HG03060 (cell line): Measurements from ENCODE around the gene SF3A1.
"Not testable (repeated sequence)": the region's sequence is repeated elsewhere in the genome, so short reads cannot be mapped to it uniquely, and the experiment has no call there.

ENCODE experiments used
- ATAC-seq: cut with Tn5 transposase; IDR thresholded peaks from one replicate; pipeline ENCODE4 v1.9.1; 2021; ENCODE audit warnings: low read depth, moderate number of reproducible peaks; ENCODE audit not compliant: unreplicated experiment

SF3A1 gene, protein sequence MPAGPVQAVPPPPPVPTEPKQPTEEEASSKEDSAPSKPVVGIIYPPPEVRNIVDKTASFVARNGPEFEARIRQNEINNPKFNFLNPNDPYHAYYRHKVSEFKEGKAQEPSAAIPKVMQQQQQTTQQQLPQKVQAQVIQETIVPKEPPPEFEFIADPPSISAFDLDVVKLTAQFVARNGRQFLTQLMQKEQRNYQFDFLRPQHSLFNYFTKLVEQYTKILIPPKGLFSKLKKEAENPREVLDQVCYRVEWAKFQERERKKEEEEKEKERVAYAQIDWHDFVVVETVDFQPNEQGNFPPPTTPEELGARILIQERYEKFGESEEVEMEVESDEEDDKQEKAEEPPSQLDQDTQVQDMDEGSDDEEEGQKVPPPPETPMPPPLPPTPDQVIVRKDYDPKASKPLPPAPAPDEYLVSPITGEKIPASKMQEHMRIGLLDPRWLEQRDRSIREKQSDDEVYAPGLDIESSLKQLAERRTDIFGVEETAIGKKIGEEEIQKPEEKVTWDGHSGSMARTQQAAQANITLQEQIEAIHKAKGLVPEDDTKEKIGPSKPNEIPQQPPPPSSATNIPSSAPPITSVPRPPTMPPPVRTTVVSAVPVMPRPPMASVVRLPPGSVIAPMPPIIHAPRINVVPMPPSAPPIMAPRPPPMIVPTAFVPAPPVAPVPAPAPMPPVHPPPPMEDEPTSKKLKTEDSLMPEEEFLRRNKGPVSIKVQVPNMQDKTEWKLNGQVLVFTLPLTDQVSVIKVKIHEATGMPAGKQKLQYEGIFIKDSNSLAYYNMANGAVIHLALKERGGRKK

GRCh38 chr22:30356449-30357235, at the start of gene SF3A1, which contains the start of gene CCDC157:
Gene SF3A1, minus strand, starts transcription at chr22:30356894. Its CDS starts 102 bp downstream, at chr22:30356792.
Gene CCDC157, plus strand, starts transcription at chr22:30357007. Its CDS starts 8,994 bp downstream, at chr22:30366001.
- peak; percentile 63 for ATAC-seq

- no peak for ATAC-seq
Measured at GRCh38 chr22:30406400-30406799, 49.7 kb upstream of the SF3A1 start.

- no peak for ATAC-seq
Measured at GRCh38 chr22:30405731-30406130, 49.0 kb upstream of the SF3A1 start.

DNA sequence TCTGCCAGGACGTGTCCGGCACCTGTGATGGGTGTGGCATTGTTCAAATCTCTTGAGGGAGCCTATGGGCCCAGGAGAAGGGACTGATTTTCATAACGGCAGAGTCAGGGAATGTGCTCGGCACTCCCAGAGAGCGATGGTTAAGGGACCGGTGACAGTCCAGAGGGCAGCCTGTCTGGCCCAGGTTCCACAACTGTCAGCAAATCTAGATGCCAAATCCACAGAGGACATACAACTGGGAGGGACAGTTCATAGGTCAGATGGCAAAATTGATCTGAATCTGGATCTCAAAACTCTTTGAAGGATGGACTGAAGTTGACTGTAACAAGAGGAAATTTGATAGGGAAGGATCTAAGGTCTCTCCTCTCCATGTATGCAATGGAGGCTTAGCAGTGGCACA, 47.6 kb upstream of the SF3A1 start:
- ATAC-seq, result no peak

- ATAC-seq, result not testable (repeated sequence)
Measured at GRCh38 chr22:30402766-30403104, 46.0 kb upstream of the SF3A1 start.

DNA sequence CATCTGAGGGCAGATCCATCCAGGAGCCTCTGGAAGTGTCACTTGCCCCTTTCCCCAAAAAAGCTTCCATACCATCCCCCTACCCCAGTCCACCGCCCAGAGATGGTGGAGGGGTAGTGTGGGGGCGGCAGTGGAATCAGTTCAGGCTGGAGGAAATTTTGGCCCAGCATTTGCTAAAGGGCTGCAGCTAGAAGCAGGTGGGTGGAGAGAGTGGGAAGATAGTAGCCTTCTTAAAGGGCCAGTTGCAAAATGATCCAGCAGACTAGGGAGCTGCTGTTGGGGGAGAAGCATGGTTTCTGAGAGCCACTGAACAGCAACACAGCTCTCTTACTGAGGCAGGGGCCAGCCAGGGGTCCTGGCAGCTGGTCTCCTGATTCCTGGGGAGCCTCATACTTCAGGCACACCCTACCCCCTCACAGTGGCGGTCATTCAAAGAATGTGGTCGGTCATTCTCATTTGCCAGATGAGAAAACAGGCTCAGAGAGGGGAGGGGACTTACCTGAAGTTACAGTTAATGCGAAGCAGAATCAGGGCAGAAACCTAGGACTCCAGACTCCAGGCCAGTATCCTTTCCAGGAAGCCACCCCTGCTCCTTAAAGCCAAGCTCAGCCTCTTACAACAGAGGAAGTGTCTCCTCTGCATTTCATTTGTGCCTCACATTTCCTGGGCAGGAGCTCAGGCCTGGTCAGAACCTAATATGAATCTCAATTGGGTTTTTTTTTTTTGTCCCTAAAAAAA, 45.5 kb upstream of the SF3A1 start:
- ATAC-seq, result no peak

DNA sequence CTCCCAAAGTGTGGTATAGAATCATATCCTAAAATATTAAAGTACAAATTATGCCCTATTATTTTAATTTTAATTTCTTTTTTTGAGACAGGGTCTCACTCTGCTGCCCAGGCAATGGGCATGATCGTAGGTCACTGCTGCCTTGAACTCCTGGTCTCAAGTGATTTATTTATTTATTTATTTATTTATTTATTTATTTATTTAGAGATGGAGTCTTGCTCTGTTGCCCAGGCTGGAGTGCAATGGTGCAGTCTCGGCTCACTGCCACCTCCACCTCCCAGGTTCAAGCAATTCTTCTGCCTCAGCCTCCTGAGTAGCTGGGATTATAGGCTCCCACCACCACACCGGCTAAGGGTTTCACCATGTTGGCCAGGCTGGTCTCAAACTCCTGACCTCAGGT, 44.3 kb upstream of the SF3A1 start:
- not testable (repeated sequence) for ATAC-seq

- no peak for ATAC-seq
Measured at GRCh38 chr22:30400159-30400558, 43.5 kb upstream of the SF3A1 start.

DNA sequence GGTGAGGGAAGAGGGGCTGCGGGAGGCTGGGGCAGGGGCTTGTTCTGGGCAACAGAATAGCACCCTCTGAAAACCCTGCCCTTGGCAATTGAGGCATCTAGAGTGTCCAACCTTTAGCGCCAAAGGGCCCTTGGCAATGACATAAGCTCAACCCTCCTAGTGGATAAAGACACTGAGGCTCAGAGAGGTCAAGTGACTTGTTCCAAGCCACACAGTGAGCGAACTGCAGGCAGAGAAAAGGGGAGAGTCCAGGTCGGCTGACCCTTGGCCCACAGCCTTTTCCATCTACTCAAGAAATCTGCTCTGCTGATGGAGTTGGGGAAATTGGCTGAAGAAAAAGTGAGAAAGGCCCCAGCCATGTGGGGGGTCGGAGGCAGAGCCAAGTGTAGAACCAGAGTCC, 43.0 kb upstream of the SF3A1 start:
- no peak for ATAC-seq

- no peak for ATAC-seq
Measured at GRCh38 chr22:30398685-30399680, 42.3 kb upstream of the SF3A1 start.

GRCh38 chr22:30397656-30398635, 41.3 kb upstream of the SF3A1 start:
- ATAC-seq, result no peak

DNA sequence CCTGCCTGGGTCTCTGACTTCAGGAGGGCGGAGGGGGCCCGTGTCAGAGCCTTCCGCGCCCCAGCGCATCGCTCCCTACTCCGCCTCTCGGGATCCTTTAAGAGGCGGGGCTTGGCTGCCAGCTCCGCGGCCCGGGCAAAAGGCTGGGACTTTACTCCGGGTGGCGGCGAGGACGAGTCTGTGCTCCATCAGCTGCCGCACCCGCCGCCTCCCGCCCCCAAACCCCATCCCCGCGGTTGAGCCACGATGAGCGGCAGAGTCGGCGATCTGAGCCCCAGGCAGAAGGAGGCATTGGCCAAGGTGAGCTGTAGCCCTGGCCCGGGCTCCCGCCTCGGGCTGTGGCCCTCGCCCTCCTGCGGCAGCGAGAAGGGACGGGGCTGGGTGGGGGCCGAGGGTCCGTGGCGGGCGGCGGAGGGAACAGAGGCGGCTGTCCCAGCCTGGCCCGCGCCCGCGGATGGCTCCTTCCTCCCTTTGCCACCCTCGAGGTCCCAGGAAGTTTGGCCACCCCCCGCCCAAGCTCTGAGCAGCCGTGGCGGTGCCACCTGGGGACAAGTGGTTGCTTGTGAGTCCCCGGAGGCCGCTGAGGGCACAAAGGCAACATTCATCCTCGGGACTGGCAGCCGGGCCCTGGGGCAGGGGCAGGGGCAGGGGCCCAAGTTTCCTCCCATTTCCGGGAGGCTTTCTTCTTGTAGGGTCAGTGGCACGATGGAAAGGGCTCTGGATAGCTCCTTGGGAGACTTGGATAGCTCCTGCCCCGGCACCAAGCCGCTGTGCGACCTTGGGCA, 40.4 kb upstream of the SF3A1 start, which contains the start of gene SEC14L2:
SEC14L2 (plus strand) TSS at position 148 of the 785 bp plus-strand sequence; CDS start at position 247, 99 bp downstream.
- no peak for ATAC-seq

DNA sequence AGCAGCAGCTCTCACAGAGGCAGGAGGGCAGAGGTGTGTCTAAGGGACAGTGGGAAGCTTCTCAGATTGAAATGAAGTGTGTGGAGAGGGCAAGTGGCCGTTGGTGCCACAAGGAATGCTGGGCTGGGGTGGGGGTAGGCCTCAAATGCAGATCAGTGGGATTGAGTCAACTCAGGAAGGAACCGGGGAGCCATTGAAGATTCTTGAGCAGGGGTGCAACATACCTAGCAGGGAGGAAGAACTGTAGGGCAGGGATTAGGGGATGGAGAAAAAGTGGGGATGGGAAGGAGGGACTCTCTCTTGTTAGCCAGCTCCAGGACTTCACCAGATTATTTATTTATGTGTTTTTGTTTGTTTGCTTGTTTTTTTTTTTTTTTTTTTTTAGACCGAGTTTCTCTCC, 37.2 kb upstream of the SF3A1 start:
- no peak for ATAC-seq

- ATAC-seq, result no peak
Measured at GRCh38 chr22:30393322-30393680, 36.6 kb upstream of the SF3A1 start.

GRCh38 chr22:30392661-30393321, 36.1 kb upstream of the SF3A1 start:
- no peak for ATAC-seq

DNA sequence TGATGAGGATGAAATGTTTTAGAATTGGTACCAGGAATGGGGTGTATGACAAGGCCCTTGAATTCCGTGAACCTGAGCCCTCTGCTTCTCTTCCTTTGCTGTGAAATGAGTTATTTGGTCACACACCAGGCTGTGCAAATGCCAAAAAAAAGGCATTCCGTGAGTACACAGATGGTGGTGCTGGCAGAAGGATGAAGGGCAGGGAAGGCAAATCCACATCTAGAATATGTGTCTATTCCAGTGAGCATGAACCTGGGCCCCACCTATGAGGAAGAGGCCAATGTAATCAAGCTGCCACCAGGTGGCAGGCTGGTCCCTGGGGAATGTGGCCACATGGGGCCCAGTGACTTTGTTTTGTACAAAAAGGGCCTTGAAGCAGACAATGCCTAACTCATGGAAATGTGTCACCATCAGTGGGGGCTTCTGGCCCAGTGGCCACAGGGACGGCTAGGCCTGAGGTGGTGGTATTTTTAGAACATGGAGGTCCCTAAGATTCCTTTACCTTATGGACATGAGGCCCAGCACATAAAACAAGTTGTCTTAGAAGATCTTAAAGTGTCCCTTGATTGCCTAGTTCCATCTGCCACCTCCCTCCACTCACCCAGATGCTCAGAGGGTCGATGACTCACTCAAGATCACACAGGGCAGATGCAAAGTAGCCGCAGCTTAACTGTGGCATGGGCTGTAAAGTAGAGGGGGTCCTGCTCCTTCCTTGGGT, 34.4 kb upstream of the SF3A1 start:
- ATAC-seq, result no peak
